GM10248 (cell line): ENCODE measurements around the gene CCDC82.

Experiments used
- CTCF ChIA-PET: fragments of 300-600 bp; sonication (Branson Sonifier 250); formaldehyde crosslinking; extraction: SDS; loops from one replicate; lab custom pipeline; 2021; ENCODE audit warnings: antibody characterized with exemption; lab: Yijun Ruan, JAX
- POLR2A ChIA-PET: fragments of 350-650 bp; sonication (Branson Sonifier 250); formaldehyde crosslinking; extraction: SDS; loops from one replicate; lab custom pipeline; 2020; ENCODE audit warnings: antibody characterized with exemption; lab: Yijun Ruan, JAX
- DNase-seq: peaks from one replicate; pipeline ENCODE4 v3.0.0; 2012; ENCODE audit errors: extremely low spot score
- TF ChIP-seq, protein P1 (sequence below): IDR thresholded peaks from 2 replicates; pipeline ENCODE4 v1.5.1; 2012; ENCODE audit warnings: mild to moderate bottlenecking, low read depth; ENCODE audit errors: extremely low read depth, missing control alignments, control extremely low read depth

CCDC82 gene

DNA sequence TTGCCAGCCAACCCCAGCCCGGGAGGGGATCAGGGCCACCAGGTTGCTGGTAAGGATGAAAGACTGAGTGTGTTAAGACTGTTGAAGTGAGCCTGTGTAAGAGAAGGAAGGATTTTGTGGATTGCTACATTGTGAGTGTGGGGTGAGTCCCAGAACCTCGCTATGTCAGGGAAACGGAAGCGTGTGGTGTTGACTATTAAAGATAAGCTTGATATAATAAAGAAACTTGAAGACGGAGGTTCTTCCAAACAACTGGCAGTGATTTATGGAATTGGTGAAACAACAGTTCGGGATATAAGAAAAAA, 728 bp upstream of the CCDC82 start:
- no peak for DNase-seq
- TF ChIP-seq, protein P1, sequence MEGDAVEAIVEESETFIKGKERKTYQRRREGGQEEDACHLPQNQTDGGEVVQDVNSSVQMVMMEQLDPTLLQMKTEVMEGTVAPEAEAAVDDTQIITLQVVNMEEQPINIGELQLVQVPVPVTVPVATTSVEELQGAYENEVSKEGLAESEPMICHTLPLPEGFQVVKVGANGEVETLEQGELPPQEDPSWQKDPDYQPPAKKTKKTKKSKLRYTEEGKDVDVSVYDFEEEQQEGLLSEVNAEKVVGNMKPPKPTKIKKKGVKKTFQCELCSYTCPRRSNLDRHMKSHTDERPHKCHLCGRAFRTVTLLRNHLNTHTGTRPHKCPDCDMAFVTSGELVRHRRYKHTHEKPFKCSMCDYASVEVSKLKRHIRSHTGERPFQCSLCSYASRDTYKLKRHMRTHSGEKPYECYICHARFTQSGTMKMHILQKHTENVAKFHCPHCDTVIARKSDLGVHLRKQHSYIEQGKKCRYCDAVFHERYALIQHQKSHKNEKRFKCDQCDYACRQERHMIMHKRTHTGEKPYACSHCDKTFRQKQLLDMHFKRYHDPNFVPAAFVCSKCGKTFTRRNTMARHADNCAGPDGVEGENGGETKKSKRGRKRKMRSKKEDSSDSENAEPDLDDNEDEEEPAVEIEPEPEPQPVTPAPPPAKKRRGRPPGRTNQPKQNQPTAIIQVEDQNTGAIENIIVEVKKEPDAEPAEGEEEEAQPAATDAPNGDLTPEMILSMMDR: no peak
- ChIA-PET CTCF (interaction anchor here (0.7 to 3.0 kb wide), 6 partner anchors 11 to 335 kb away, joined by 3 to 30 read pairs (median 6); partner anchors contain the start of gene MAML2), POLR2A (interaction anchor here (1.1 kb wide), 1 partner anchor 1159 kb away, joined by 3 read pairs; the partner anchor contains the start of gene SESN3)

DNA sequence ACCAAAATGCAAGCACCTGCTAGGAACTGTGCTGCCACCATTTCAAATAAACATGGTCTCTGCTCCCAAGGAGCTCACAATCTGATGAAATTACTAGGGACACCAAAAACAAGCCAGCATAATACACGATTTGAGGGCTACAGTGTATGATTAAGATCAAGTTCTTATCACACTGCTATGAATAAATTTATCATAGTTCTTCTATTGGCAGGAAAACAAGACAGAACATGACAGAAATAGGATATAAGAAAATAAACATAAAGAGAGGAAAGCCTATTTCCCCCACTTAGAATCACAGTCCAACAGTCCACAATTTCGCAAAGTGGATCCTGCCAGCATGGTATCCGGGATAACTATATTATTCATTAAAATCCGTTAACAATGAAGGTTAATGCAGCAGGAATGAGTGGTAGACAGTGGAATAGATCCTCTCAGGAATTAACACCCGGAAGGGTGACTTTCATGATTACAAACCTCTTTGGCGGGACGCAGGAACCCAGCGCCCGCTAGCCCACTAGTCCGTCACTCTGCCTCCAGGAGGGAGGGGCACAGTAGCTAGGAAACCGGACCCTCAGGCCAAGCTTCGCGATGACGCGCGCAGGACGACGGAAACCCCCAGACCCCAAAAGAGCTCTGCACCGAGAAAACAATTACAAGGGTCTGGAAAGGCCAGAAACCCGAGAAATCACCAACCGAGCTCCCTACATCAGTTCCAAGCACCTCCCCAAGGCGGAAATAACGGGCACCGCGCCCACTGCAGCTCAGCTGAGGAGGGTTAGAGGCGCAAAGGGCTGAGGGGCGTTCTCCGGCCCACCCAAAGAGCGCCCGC, 607 bp downstream of the CCDC82 start:
- ChIA-PET POLR2A (interaction anchor here (0.6 to 1.1 kb wide), 3 partner anchors 145 to 1158 kb away, joined by 3 to 5 read pairs (median 3); partner anchors contain the start of gene SESN3), CTCF (interaction anchor here (0.7 to 3.0 kb wide), 10 partner anchors 9 to 560 kb away, joined by 3 to 30 read pairs (median 4); partner anchors contain the start of gene MAML2)
- DNase-seq: no peak
- TF ChIP-seq, protein P1: no peak

DNA sequence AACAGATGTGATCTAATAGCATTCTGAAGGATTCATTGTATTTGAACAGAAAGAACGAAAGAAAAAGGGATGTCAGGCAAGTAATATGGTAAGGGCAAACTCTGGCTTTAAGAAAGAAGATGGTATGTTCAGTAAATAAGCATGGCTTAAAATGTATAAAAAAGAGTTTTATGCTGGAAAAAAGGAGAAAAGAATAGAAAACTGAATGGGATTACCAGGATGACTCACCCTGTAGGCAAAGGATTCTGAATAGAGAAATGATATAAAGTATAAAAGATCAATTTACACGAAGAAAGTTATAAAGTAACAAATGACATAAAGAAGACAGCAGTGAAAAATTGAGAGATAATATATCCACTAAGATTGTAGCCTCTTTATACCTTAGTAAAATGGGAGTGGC, 4.5 kb downstream of the CCDC82 start:
- TF ChIP-seq, protein P1: no peak
- ChIA-PET CTCF (interaction anchor here (1.5 to 1.7 kb wide), 2 partner anchors 14 to 42 kb away, joined by 5 to 8 read pairs; partner anchors contain the start of gene MAML2), POLR2A (no interaction called here)
- no peak for DNase-seq

DNA sequence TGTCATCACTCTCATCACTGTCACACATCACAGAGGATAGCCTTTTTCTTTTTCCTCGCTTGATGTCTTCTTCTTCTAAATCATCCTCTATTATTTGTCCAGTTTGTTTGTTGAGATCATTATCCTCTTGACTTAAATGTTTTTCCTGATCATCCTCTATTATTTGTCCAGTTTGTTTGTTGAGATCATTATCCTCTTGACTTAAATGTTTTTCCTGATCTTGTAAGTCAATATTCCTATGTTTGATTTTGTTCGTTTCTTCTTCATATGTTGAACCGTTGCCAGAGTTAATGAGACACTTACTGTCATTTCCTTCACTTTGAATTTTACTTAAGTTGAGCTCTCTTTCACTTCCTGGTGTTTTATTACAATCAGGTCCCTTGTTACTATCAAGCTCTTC, 5.6 kb downstream of the CCDC82 start:
- CTCF ChIA-PET: interaction anchor here (1.0 to 1.7 kb wide), 3 partner anchors 10 to 41 kb away, joined by 5 to 8 read pairs (median 5); partner anchors contain the start of gene MAML2
- TF ChIP-seq, protein P1: no peak
- POLR2A ChIA-PET: no interaction called here
- no peak for DNase-seq

DNA sequence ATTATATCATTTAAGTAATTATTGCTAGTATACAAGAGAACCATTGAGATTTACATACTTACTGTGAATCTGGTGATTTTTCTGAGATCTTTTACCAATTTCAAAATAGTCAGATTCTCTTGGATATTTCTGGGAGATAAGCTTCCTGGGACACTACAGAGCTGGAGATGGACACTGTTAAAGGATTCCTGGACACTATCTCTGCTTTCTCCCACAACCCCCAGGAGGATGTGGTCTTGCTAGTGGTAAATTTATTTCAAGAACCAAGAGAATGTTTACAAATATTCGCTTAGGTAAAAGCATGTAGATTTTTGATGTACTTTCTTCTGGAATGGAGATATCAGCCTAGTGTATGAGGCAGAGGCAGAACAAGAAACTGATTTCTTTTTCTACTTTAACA, 12.9 kb downstream of the CCDC82 start:
- TF ChIP-seq, protein P1: no peak
- CTCF ChIA-PET: interaction anchor here (1.4 kb wide), 1 partner anchor 15 kb away, joined by 3 read pairs; no protein-coding TSS in a partner anchor
- POLR2A ChIA-PET: no interaction called here
- no peak for DNase-seq

DNA sequence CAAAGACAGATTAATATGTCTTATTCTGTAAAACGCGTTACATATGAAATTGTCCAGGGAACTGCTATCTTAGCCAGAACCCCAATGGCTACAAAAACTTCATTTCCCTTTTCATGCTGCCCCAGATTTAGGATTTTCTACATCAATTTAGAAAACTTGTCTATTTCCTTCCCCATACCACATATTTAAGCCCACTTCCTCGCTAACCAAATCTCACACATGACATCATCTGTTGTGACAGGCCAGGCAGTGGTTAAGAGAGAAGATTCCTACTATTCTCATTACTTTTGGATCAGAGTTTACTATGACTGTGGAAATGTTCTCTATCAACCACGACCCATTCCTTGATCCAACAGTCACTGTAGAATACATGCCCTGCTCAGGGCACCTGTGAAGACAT, 15.9 kb downstream of the CCDC82 start:
- TF ChIP-seq, protein P1: no peak
- ChIA-PET POLR2A (no interaction called here), CTCF (no interaction called here)
- DNase-seq: no peak
